BE2C (cell line): Measurements from ENCODE around the gene UBQLNL. TPM values are rescaled to one million over a fixed set of nuclear protein-coding genes. Genes with fewer than 3 reads are reported as not detected.

Source experiments
- DNase-seq: peaks from one replicate; pipeline ENCODE4 v3.0.0-alpha.2; 2020
- H3K27me3 ChIP-seq: fragments of 250-450 bp; sonication (Bioruptor Pico); 2 replicates; pipeline ENCODE4 v1.5.1; 2020; ENCODE audit warnings: mild to moderate bottlenecking
- H3K36me3 ChIP-seq: fragments of 250-450 bp; sonication (Bioruptor Pico); 2 replicates; pipeline ENCODE4 v1.5.1; 2020; ENCODE audit warnings: mild to moderate bottlenecking
- H3K4me1 ChIP-seq: fragments of 250-450 bp; sonication (Bioruptor Pico); 2 replicates; pipeline ENCODE4 v1.5.1; 2020
- H3K4me3 ChIP-seq: 2 replicates; pipeline ENCODE4 v1.5.1; 2011; ENCODE audit warnings: low read depth, low read length
- H3K9me3 ChIP-seq: fragments of 250-450 bp; sonication (Bioruptor Pico); 2 replicates; pipeline ENCODE4 v1.5.1; 2020
- polyA plus RNA-seq: library from polyadenylated mRNA; unstranded; fragments of >200 nt; gene quantifications from one replicate; pipeline ENCODE4 v1.2.1, GENCODE V29; 2012; ENCODE audit warnings: low read depth, missing spikeins; ENCODE audit not compliant: insufficient read length, insufficient read depth
- TF ChIP-seq, protein P1 (sequence below): IDR thresholded peaks from 2 replicates; pipeline ENCODE4 v1.5.1; 2012; ENCODE audit warnings: mild to moderate bottlenecking, low read depth, low read length

The UBQLNL gene, protein sequence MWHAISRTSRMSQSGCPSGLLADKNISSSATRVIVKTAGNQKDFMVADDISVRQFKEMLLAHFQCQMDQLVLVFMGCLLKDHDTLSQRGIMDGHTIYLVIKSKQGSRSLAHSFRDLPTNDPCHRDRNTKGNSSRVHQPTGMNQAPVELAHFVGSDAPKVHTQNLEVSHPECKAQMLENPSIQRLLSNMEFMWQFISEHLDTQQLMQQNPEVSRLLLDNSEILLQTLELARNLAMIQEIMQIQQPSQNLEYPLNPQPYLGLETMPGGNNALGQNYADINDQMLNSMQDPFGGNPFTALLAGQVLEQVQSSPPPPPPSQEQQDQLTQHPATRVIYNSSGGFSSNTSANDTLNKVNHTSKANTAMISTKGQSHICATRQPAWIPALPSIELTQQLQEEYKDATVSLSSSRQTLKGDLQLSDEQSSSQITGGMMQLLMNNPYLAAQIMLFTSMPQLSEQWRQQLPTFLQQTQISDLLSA
- polyA plus RNA-seq, result not detected

DNA sequence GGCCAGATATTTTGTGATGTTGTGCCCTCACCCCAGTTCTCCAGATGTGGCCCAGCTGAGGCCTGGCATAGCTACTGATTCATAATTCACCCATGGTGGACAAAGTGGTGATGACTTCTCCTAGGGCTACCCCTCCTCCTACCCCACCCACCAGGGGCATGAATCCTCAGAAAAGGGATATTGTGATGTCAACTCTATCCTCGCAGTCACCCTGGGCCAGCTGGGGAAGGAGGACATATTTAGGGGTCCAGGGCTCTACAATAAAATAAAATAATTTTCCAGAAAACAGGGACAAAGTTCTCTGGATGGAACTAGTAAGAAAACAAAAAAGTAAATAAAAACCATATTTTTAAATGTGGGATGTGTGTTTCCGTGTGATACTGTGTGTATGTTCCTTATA lies at the start of gene UBQLNL:
TSS of gene UBQLNL (minus strand) at position 101 of the 400 bp plus-strand sequence. CDS start 258 bp downstream, outside the sequence.
- Histone ChIP-seq H3K36me3 (no peaks in the 10 kb centered on the region), H3K9me3 (no peaks in the 10 kb centered on the region)
- TF ChIP-seq, protein P1, sequence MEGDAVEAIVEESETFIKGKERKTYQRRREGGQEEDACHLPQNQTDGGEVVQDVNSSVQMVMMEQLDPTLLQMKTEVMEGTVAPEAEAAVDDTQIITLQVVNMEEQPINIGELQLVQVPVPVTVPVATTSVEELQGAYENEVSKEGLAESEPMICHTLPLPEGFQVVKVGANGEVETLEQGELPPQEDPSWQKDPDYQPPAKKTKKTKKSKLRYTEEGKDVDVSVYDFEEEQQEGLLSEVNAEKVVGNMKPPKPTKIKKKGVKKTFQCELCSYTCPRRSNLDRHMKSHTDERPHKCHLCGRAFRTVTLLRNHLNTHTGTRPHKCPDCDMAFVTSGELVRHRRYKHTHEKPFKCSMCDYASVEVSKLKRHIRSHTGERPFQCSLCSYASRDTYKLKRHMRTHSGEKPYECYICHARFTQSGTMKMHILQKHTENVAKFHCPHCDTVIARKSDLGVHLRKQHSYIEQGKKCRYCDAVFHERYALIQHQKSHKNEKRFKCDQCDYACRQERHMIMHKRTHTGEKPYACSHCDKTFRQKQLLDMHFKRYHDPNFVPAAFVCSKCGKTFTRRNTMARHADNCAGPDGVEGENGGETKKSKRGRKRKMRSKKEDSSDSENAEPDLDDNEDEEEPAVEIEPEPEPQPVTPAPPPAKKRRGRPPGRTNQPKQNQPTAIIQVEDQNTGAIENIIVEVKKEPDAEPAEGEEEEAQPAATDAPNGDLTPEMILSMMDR, result no peak

DNA sequence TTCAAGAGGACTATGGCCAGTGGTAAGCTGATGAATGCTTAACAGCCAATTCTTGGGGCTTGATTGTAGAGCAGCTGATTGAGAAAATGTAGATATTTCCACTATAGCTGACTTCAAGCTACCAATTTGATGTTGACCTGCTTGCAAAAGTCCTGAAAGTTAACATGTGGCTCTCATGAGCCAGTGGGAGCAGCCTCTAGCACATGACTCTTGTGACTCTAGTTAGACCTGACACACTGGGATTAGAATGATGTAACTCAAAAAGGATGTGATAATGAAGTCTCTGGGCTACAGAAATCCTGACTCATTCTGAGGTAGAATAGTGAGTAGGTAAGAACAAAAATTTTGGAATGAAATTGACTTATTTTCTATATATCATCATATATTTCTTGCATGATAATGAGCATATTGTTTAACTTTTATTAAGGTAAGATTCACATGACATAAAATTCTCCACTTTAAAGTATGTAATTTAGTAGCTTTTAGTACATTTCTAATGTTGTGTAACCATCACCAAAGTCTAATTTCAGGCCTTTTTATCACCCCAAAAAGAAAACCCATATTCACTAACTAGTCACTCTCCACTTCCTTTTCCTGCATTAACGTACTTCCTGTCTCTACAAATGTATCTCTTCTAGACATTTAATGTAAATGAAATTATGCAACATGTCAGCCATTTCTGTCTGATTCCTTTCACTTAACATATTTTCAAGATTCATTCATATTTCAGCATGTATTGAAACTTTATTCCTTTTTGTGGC lies 47.9 kb upstream of the UBQLNL start:
- no peak for DNase-seq

More for the DNA sequence above, at the start of gene UBQLNL:
- no peaks in the 10 kb centered on the region for H3K4me1 ChIP-seq
- DNase-seq, result no peak
- no peaks in the 10 kb centered on the region for H3K27me3 ChIP-seq
- H3K4me3 ChIP-seq, result no peak within 1 kb of the TSS

DNA sequence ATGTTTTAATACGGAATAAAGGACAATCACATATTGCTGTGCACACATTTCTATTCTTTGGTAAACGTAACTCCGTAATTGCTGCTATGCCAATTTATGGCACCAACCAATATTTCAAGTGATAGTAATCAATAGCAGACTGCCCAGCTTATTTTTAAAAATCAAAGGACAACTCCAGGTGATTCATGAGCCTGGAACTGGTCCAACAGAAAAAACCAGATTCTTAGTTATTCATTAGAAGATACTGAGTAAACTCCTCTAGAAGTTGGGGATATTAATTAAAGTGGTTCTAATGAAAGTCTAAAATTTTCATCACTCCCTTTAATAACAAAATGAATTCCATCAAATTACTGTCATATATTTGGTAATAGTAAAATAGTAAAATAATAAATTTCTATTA lies 41.3 kb upstream of the UBQLNL start:
- no peak for DNase-seq
- no peaks in the 10 kb centered on the region for H3K36me3 ChIP-seq
- no peak overlapping the region for H3K4me3 ChIP-seq
- H3K4me1 ChIP-seq, result no peaks in the 10 kb centered on the region
- H3K27me3 ChIP-seq, result no peaks in the 10 kb centered on the region
- H3K9me3 ChIP-seq, result no peaks in the 10 kb centered on the region
- TF ChIP-seq, protein P1, result no peak

More for the DNA sequence above, 47.9 kb upstream of the UBQLNL start:
- no peaks in the 10 kb centered on the region for H3K4me1 ChIP-seq
- H3K9me3 ChIP-seq, result no peaks in the 10 kb centered on the region
- H3K4me3 ChIP-seq, result no peak overlapping the region
- no peaks in the 10 kb centered on the region for H3K36me3 ChIP-seq
- no peaks in the 10 kb centered on the region for H3K27me3 ChIP-seq
- TF ChIP-seq, protein P1, result no peak

DNA sequence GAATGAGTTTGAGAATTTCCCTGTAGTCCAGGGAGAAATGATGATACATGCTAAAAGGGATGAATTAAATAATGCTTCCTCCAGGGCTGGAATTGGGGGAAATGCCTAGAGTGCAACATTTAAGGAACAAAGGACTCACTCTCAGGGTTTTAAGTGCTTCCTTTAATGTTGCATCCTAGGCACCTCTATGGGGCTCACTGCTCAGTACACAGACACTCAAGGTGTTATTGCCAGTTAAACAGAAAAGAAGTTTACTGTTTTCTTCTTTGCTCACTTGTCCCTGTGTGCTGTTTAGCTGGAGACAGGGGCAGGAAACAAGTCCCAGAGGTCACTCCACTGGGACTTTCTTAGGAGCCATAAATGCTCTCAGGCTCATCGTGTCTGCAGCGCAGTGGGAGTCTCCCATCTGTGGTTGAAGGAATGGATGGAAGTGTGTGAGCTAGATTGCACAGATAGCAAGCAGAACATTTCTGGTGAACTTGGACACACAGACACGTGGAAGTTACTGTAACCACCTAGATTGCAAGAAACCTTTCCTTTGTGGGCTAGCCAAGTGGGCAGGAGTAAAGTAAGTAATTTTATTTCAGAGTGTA lies 40.2 kb upstream of the UBQLNL start:
- no peaks in the 10 kb centered on the region for H3K9me3 ChIP-seq
- TF ChIP-seq, protein P1, result no peak
- H3K4me1 ChIP-seq, result no peaks in the 10 kb centered on the region
- no peaks in the 10 kb centered on the region for H3K36me3 ChIP-seq
- H3K4me3 ChIP-seq, result no peak overlapping the region
- H3K27me3 ChIP-seq, result no peaks in the 10 kb centered on the region
- no peak for DNase-seq

DNA sequence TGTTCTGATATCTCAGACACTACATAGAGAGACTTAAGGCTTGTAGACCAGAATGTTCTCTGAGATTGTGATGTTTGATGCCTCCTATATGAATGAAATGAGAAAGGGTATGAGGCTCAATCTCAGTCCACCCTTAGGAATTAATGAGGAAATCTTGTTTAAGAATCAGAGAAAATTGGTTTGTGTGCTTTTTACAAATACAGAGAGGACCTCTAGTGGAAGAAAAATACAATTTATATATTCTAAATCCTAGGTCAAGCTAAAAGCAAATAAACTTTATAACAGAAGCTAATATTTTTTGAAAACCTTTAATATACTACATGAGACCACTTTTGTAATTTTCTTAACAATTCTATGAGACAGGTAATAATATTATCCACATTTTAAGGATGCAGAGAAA lies 36.8 kb upstream of the UBQLNL start:
- H3K4me1 ChIP-seq, result no peaks in the 10 kb centered on the region
- TF ChIP-seq, protein P1, result no peak
- H3K27me3 ChIP-seq, result no peaks in the 10 kb centered on the region
- no peaks in the 10 kb centered on the region for H3K36me3 ChIP-seq
- H3K4me3 ChIP-seq, result no peak overlapping the region
- H3K9me3 ChIP-seq, result no peaks in the 10 kb centered on the region
- no peak for DNase-seq
